SU-DHL-6 (cell line): Measurements from ENCODE around the gene FSTL4.

Source experiments
- H2AFZ ChIP-seq: fragments of 200-600 bp; sonication (generic); 2 replicates; pipeline ENCODE4 v1.6.1; 2014; ENCODE audit warnings: low read depth, mild to moderate bottlenecking, moderate library complexity, mixed read lengths, antibody characterized with exemption, low read length; ENCODE audit not compliant: severe bottlenecking
- H3F3A ChIP-seq: fragments of 200-600 bp; shearing (Covaris generic); 2 replicates; pipeline ENCODE4 v1.6.0; 2016; ENCODE audit warnings: antibody characterized with exemption, mild to moderate bottlenecking; ENCODE audit not compliant: insufficient read depth
- H3K27ac ChIP-seq: fragments of 200-600 bp; sonication (generic); 2 replicates; pipeline ENCODE4 v1.5.1; 2016; ENCODE audit warnings: low read depth, mild to moderate bottlenecking, low read length, moderate library complexity, mixed read lengths
- H3K27me3 ChIP-seq: fragments of 200-600 bp; sonication (generic), shearing (Covaris generic); 2 replicates; pipeline ENCODE4 v1.6.0; 2014; ENCODE audit warnings: mild to moderate bottlenecking, low read length
- H3K36me3 ChIP-seq: fragments of 200-600 bp; sonication (generic); 2 replicates; pipeline ENCODE4 v1.6.1; 2014; ENCODE audit warnings: mild to moderate bottlenecking, low read length, mixed read lengths
- H3K4me2 ChIP-seq: fragments of 300-600, 200-600 bp; shearing (Covaris generic), sonication (generic); 2 replicates; pipeline ENCODE4 v1.6.0; 2014; ENCODE audit warnings: low read length, low read depth, mild to moderate bottlenecking; ENCODE audit not compliant: poor library complexity, severe bottlenecking
- H3K4me3 ChIP-seq: fragments of 200-600 bp; sonication (generic); 2 replicates; pipeline ENCODE4 v1.5.1; 2014; ENCODE audit warnings: antibody characterized with exemption, low read length, mild to moderate bottlenecking, mixed read lengths; ENCODE audit not compliant: insufficient read depth, poor library complexity, severe bottlenecking
- H3K79me2 ChIP-seq: fragments of 200-600 bp; sonication (generic); 2 replicates; pipeline ENCODE4 v1.6.1; 2014; ENCODE audit warnings: mild to moderate bottlenecking, low read length, moderate library complexity; ENCODE audit not compliant: insufficient read depth
- H3K9ac ChIP-seq: fragments of 200-600 bp; sonication (generic); 2 replicates; pipeline ENCODE4 v1.7.0; 2014; ENCODE audit warnings: mild to moderate bottlenecking, low read length
- H3K9me2 ChIP-seq: fragments of 200-600 bp; sonication (generic); replicated peaks from 2 replicates; pipeline ENCODE4 v1.6.1; 2014; ENCODE audit warnings: low read length; ENCODE audit not compliant: insufficient read depth
- H3K9me3 ChIP-seq: fragments of 200-600 bp; sonication (generic); 2 replicates; pipeline ENCODE4 v1.6.1; 2014; ENCODE audit warnings: low read length, mixed read lengths; ENCODE audit not compliant: insufficient read depth
- H4K20me1 ChIP-seq: fragments of 200-600 bp; sonication (generic); 2 replicates; pipeline ENCODE4 v1.6.1; 2014; ENCODE audit warnings: low read depth, mild to moderate bottlenecking, antibody characterized with exemption, low read length, moderate library complexity, mixed read lengths
- CTCF ChIP-seq: fragments of 200-600 bp; sonication (generic); IDR thresholded peaks from one replicate; pipeline ENCODE4 v1.5.1; 2017; ENCODE audit warnings: antibody characterized with exemption, mild to moderate bottlenecking, low read length, moderate library complexity; ENCODE audit not compliant: insufficient read depth, poor library complexity, severe bottlenecking
- EZH2phosphoT487 ChIP-seq: fragments of 200-600 bp; sonication (generic), shearing (Covaris generic); conservative IDR thresholded peaks from 2 replicates; pipeline ENCODE4 v1.6.1; 2018; ENCODE audit warnings: mild to moderate bottlenecking, antibody characterized with exemption, low read length, moderate library complexity, mixed read lengths

Gene FSTL4

GRCh38 chr5:133482028-133482427, 130.3 kb downstream of the FSTL4 start:
- H3K4me3 ChIP-seq = no peak overlapping the region
- H3K79me2 ChIP-seq = no peaks in the 10 kb centered on the region
- H3F3A ChIP-seq = no peaks in the 10 kb centered on the region
- H3K9me3 ChIP-seq = no peaks in the 10 kb centered on the region
- H3K27ac ChIP-seq = no peak overlapping the region
- H3K27me3 ChIP-seq = no peaks in the 10 kb centered on the region
- no peaks in the 10 kb centered on the region for H3K36me3 ChIP-seq
- no peaks in the 10 kb centered on the region for H3K9me2 ChIP-seq
- H4K20me1 ChIP-seq = no peaks in the 10 kb centered on the region
- H3K9ac ChIP-seq = no peak overlapping the region
- TF ChIP-seq CTCF (no peak), EZH2phosphoT487 (no peak)
- H3K4me2 ChIP-seq = no peak overlapping the region
- H2AFZ ChIP-seq = no peak overlapping the region

- no peak for TF ChIP-seq EZH2phosphoT487
- no peak for TF ChIP-seq CTCF
- no peaks in the 10 kb centered on the region for H3K9me3 ChIP-seq
- no peak overlapping the region for H3K27ac ChIP-seq
Measured at GRCh38 chr5:133480866-133481265, 131.5 kb downstream of the FSTL4 start.

GRCh38 chr5:133480366-133480765, 132.0 kb downstream of the FSTL4 start:
- H3K27me3 ChIP-seq = no peaks in the 10 kb centered on the region
- H3K79me2 ChIP-seq = no peaks in the 10 kb centered on the region
- H3K4me2 ChIP-seq = no peak overlapping the region
- H3K9me2 ChIP-seq = no peaks in the 10 kb centered on the region
- H2AFZ ChIP-seq = no peak overlapping the region
- H3K27ac ChIP-seq = no peak overlapping the region
- H3K36me3 ChIP-seq = no peaks in the 10 kb centered on the region
- H3F3A ChIP-seq = no peaks in the 10 kb centered on the region
- no peak overlapping the region for H3K9ac ChIP-seq
- no peaks in the 10 kb centered on the region for H3K9me3 ChIP-seq
- no peak overlapping the region for H3K4me3 ChIP-seq
- H4K20me1 ChIP-seq = no peaks in the 10 kb centered on the region
- TF ChIP-seq EZH2phosphoT487 = no peak
- TF ChIP-seq CTCF = no peak

More at GRCh38 chr5:133480866-133481265, 131.5 kb downstream of the FSTL4 start:
- H3K9ac ChIP-seq = no peak overlapping the region
- no peak overlapping the region for H2AFZ ChIP-seq
- H4K20me1 ChIP-seq = no peaks in the 10 kb centered on the region
- H3K79me2 ChIP-seq = no peaks in the 10 kb centered on the region
- H3F3A ChIP-seq = no peaks in the 10 kb centered on the region
- H3K27me3 ChIP-seq = no peaks in the 10 kb centered on the region
- H3K4me2 ChIP-seq = no peak overlapping the region
- no peak overlapping the region for H3K4me3 ChIP-seq
- H3K36me3 ChIP-seq = no peaks in the 10 kb centered on the region
- H3K9me2 ChIP-seq = no peaks in the 10 kb centered on the region
